GM19240 (cell line): ENCODE measurements around the gene DNAH10.
A peak's percentile ranks its signal among the peaks of the same experiment; 100 is the strongest.

Experiments used
- DNase-seq: peaks from one replicate; pipeline ENCODE4 v3.0.0; 2011; ENCODE audit warnings: low spot score; ENCODE audit not compliant: insufficient read length

DNAH10 gene

GRCh38 chr12:123882161-123882705, 120.1 kb downstream of the DNAH10 start:
- DNase-seq = no peak

GRCh38 chr12:123886258-123886657, 124.2 kb downstream of the DNAH10 start:
- no peak for DNase-seq

GRCh38 chr12:123886931-123887582, 125.0 kb downstream of the DNAH10 start:
- DNase-seq = no peak

GRCh38 chr12:123888989-123889388, 126.9 kb downstream of the DNAH10 start:
- DNase-seq = no peak

- no peak for DNase-seq
Measured at GRCh38 chr12:123889848-123890535, 127.9 kb downstream of the DNAH10 start.

- no peak for DNase-seq
Measured at GRCh38 chr12:123890536-123890902, 128.4 kb downstream of the DNAH10 start.

GRCh38 chr12:123891011-123891410, 128.9 kb downstream of the DNAH10 start:
- DNase-seq = no peak

- no peak for DNase-seq
Measured at GRCh38 chr12:123891516-123892179, 129.5 kb downstream of the DNAH10 start.

GRCh38 chr12:123892180-123892559, 130.1 kb downstream of the DNAH10 start:
- DNase-seq = no peak

GRCh38 chr12:123892853-123893252, 130.8 kb downstream of the DNAH10 start:
- no peak for DNase-seq

- DNase-seq = no peak
Measured at GRCh38 chr12:123893276-123893675, 131.2 kb downstream of the DNAH10 start.

GRCh38 chr12:123894823-123895345, 132.8 kb downstream of the DNAH10 start:
- no peak for DNase-seq

GRCh38 chr12:123895451-123895850, 133.3 kb downstream of the DNAH10 start:
- no peak for DNase-seq

GRCh38 chr12:123896767-123897166, 134.7 kb downstream of the DNAH10 start:
- no peak for DNase-seq

- no peak for DNase-seq
Measured at GRCh38 chr12:123897221-123897620, 135.1 kb downstream of the DNAH10 start.

- DNase-seq = no peak
Measured at GRCh38 chr12:123898673-123899072, 136.6 kb downstream of the DNAH10 start.

GRCh38 chr12:123899368-123899767, 137.3 kb downstream of the DNAH10 start:
- DNase-seq = no peak

GRCh38 chr12:123900871-123901376, 138.8 kb downstream of the DNAH10 start:
- DNase-seq = no peak

- DNase-seq = no peak
Measured at GRCh38 chr12:123902821-123903220, 140.7 kb downstream of the DNAH10 start.

GRCh38 chr12:123903301-123904065, 141.4 kb downstream of the DNAH10 start:
- DNase-seq = no peak

- peak; percentile 44 for DNase-seq
Measured at GRCh38 chr12:123905319-123905925, 143.3 kb downstream of the DNAH10 start.
